Neuronal stem cell (in vitro differentiated cells): ENCODE measurements around the gene SEC31A.
A peak's percentile ranks its signal among the peaks of the same experiment; 100 is the strongest.

Source experiments
- DNase-seq: peaks from one replicate; pipeline ENCODE4 v3.0.0-alpha.2; 2013; ENCODE audit warnings: low spot score
- H2AFZ ChIP-seq: one replicate; pipeline ENCODE4 v1.6.1; 2013; ENCODE audit warnings: mild to moderate bottlenecking, low read length, inconsistent platforms
- H2AK5ac ChIP-seq: 2 replicates; pipeline ENCODE4 v1.6.1; 2013; ENCODE audit warnings: low read depth, mild to moderate bottlenecking, inconsistent platforms, low read length, moderate library complexity, mixed read lengths
- H2BK120ac ChIP-seq: 2 replicates; pipeline ENCODE4 v1.6.1; 2013; ENCODE audit warnings: low read depth, mild to moderate bottlenecking, inconsistent platforms, low read length, moderate library complexity, mixed read lengths
- H2BK12ac ChIP-seq: one replicate; pipeline ENCODE4 v1.6.1; 2013; ENCODE audit warnings: low read length, inconsistent platforms
- H2BK15ac ChIP-seq: 2 replicates; pipeline ENCODE4 v1.6.1; 2013; ENCODE audit warnings: mild to moderate bottlenecking, low read length, inconsistent platforms, mixed read lengths
- H2BK5ac ChIP-seq: one replicate; pipeline ENCODE4 v1.6.1; 2013; ENCODE audit warnings: inconsistent platforms, mild to moderate bottlenecking, low read length, moderate library complexity
- H3K14ac ChIP-seq: one replicate; pipeline ENCODE4 v1.6.1; 2013; ENCODE audit warnings: low read length, inconsistent platforms
- H3K18ac ChIP-seq: 2 replicates; pipeline ENCODE4 v1.6.1; 2013; ENCODE audit warnings: low read length, inconsistent platforms
- H3K23ac ChIP-seq: 2 replicates; pipeline ENCODE4 v1.6.1; 2013; ENCODE audit warnings: low read depth, mild to moderate bottlenecking, mixed read lengths, low read length, inconsistent platforms; ENCODE audit not compliant: poor library complexity
- H3K27ac ChIP-seq: replicated peaks from 3 replicates; pipeline ENCODE4 v1.5.1; 2013; ENCODE audit warnings: low read length, inconsistent platforms
- H3K27me3 ChIP-seq, 3 experiments: 2 replicates each; pipeline ENCODE4 v1.6.1; 2013; ENCODE audit warnings: low read length in 3 of 3, mild to moderate bottlenecking in 2 of 3, inconsistent platforms in 1 of 3, low read depth in 1 of 3, mixed read lengths in 1 of 3, moderate library complexity in 1 of 3; ENCODE audit not compliant: control insufficient read depth in 3 of 3, insufficient read depth in 3 of 3
- H3K36me3 ChIP-seq, 2 donors: replicated peaks in 1 of 2; 2 replicates each; pipeline ENCODE4 v1.6.1; 2013; ENCODE audit warnings: low read length in 2 of 2; ENCODE audit not compliant: control insufficient read depth in 2 of 2, insufficient read depth in 2 of 2
- H3K4ac ChIP-seq: 2 replicates; pipeline ENCODE4 v1.6.1; 2013; ENCODE audit warnings: inconsistent platforms, mild to moderate bottlenecking, low read length, moderate library complexity
- H3K4me1 ChIP-seq, 2 donors: 1 replicate in 1 of 2; 2 replicates in 1 of 2; pipeline ENCODE4 v1.6.1; 2013; ENCODE audit warnings: low read length in 2 of 2, low read depth in 1 of 2; ENCODE audit not compliant: control insufficient read depth in 2 of 2, insufficient read depth in 1 of 2
- H3K4me2 ChIP-seq: one replicate; pipeline ENCODE4 v1.6.1; 2013; ENCODE audit warnings: mild to moderate bottlenecking, low read length, inconsistent platforms; ENCODE audit not compliant: insufficient read depth, poor library complexity, severe bottlenecking
- H3K4me3 ChIP-seq, 2 donors: 2 replicates each; pipeline ENCODE4 v1.5.1; 2013; ENCODE audit warnings: low read length in 2 of 2, mild to moderate bottlenecking in 2 of 2, inconsistent platforms in 1 of 2, moderate library complexity in 1 of 2
- H3K79me1 ChIP-seq: one replicate; pipeline ENCODE4 v1.6.1; 2013; ENCODE audit warnings: low read depth, mild to moderate bottlenecking, inconsistent platforms, low read length, moderate library complexity
- H3K9ac ChIP-seq: one replicate; pipeline ENCODE4 v1.6.1; 2013; ENCODE audit warnings: mild to moderate bottlenecking, low read depth, low read length, inconsistent platforms; ENCODE audit not compliant: poor library complexity
- H3K9me3 ChIP-seq, 2 donors: replicated peaks in 1 of 2; 2 replicates each; pipeline versions ENCODE3 to v1.6.1; 2013; ENCODE audit warnings: low read length in 2 of 2, mild to moderate bottlenecking in 2 of 2, inconsistent platforms in 1 of 2, low read depth in 1 of 2, mixed read lengths in 1 of 2, moderate library complexity in 1 of 2; ENCODE audit not compliant: control insufficient read depth in 2 of 2, insufficient read depth in 1 of 2
- H4K8ac ChIP-seq: one replicate; pipeline ENCODE4 v1.6.1; 2013; ENCODE audit warnings: low read depth, mild to moderate bottlenecking, inconsistent platforms, low read length, moderate library complexity
- H4K91ac ChIP-seq: one replicate; pipeline ENCODE4 v1.6.1; 2013; ENCODE audit warnings: low read length, low read depth, mild to moderate bottlenecking, inconsistent platforms; ENCODE audit not compliant: poor library complexity
- WGBS, 2 donors: extraction: QIAGEN DNeasy Blood & Tissue Kit; methylation state at CpG; one replicate each; pipeline ENCODE4 v1.1.7; 2013; ENCODE audit warnings: missing lambda C conversion rate in 2 of 2, mixed read lengths in 1 of 2; ENCODE audit not compliant: insufficient read length in 2 of 2, insufficient replicate concordance in 1 of 2; ENCODE audit errors: extremely low coverage in 2 of 2; 5-methylcytosine and 5-hydroxymethylcytosine counted together

SEC31A gene

DNA sequence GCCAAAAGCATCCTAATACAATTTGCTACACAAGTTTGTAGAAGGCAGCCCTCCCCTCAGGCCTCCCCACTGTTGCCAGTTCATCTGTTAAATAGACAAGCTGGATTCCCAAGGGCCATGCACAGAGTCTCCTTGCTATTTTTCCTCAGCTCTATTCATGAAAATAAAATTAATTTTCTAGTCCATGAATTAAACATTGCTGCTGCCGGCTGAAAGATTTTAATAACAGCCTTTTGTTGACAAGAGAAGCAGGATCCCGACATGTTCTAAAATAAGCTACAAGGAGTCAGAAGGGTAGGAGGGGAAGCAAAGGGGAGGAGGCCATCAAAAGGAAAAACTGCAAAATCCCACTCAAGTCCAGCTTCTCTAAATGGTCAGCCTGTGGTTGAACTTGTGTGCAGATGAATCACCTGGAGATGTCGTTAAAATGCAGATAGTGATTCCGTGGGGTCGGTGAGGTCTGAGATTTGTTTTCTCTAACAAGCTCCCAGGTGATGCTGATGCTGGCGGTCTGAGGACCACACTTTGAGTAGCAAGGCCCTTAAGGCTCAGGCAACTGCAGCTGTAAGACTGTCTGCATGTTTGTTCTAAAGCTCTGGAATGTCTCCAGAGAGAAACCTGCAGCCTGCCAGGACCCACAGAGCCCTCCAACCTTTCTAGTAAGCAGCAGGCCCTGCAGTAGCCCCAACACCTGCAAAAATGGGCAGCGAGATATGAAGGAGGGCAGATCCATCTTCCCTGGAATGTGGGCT is 101.8 kb downstream of the SEC31A start:
- Histone ChIP-seq H3K36me3 (no peaks in the 10 kb centered on the region), H4K91ac (no peak overlapping the region), H2AK5ac (no peak overlapping the region), H2BK15ac (no peak overlapping the region), H4K8ac (no peak overlapping the region), H2BK5ac (no peak overlapping the region), H3K4me1 (peaks cover 35% of the 10 kb centered on the region in 2 donors), H3K9me3 (peaks cover 0 to 5% of the 10 kb centered on the region in 2 donors), H3K23ac (no peak overlapping the region), H3K4me2 (no peak overlapping the region), H2AFZ (no peak overlapping the region), H3K4me3 (no peak overlapping the region), H3K27me3 (no peaks in the 10 kb centered on the region), H3K9ac (peak overlapping the region; percentile 53), H3K18ac (no peak overlapping the region), H3K27ac (no peak overlapping the region), H3K79me1 (peaks cover 3% of the 10 kb centered on the region), H3K4ac (no peak overlapping the region), H3K14ac (no peak overlapping the region), H2BK12ac (no peak overlapping the region), H2BK120ac (no peak overlapping the region)
- WGBS, 2 donors = no CpG with 5 or more reads among the region's 7 CpGs
- no peak for DNase-seq

DNA sequence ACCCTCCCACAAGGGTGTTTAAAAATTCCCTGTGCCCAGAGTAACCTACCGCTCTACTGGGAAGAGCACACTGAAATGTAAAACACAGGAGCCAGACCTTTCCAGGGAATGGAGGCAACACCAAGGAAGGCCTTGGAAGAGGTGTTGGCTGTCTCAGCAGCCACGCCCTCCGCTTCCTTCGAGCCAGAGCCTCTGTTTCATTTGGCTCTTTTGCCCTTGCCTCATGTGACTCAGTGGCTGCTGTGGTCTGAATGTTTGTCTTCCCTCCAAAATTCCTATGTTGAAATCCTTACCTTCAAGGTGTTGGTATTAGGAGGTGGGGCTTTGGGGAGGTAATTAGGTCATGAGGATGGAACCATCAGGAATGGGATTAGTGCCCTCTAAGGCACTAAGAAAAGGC is 103.6 kb downstream of the SEC31A start:
- Histone ChIP-seq H3K9me3 (peaks cover 0 to 5% of the 10 kb centered on the region in 2 donors), H2BK5ac (no peak overlapping the region), H3K18ac (no peak overlapping the region), H3K23ac (no peak overlapping the region), H4K8ac (no peak overlapping the region), H2BK120ac (no peak overlapping the region), H2AK5ac (no peak overlapping the region), H2BK12ac (no peak overlapping the region), H3K36me3 (no peaks in the 10 kb centered on the region), H3K4ac (no peak overlapping the region), H3K9ac (no peak overlapping the region), H4K91ac (no peak overlapping the region), H3K27ac (no peak overlapping the region), H3K79me1 (peaks cover 3% of the 10 kb centered on the region), H3K4me3 (no peak overlapping the region), H3K4me1 (peaks cover 27 to 31% of the 10 kb centered on the region in 2 donors), H3K27me3 (no peaks in the 10 kb centered on the region), H3K4me2 (no peak overlapping the region), H2AFZ (no peak overlapping the region), H3K14ac (no peak overlapping the region), H2BK15ac (no peak overlapping the region)
- DNase-seq = no peak
- WGBS, 2 donors = no CpG with 5 or more reads among the region's 4 CpGs

DNA sequence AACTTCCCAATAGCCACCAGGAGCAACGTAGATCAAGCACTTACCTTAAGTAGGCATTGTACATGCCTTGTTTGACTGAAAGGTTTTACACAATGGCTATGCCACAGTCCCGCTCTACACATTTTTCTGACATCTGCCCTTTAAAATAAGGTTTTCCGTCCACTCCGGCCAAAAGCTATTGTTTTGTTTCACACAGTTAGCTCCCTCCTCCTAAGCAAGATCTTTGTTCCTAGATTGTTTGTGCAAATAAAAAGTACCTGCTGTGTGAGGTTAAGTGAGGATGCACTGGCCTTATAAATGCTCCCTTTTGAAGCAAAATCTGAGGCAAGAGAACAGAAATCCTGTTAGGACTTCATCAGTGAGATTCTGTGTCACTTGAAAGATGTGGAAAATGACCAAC is 104.1 kb downstream of the SEC31A start:
- Histone ChIP-seq H4K91ac (no peak overlapping the region), H3K36me3 (no peaks in the 10 kb centered on the region), H3K4me3 (no peak overlapping the region), H2BK12ac (no peak overlapping the region), H2BK15ac (no peak overlapping the region), H3K4me2 (no peak overlapping the region), H3K27me3 (no peaks in the 10 kb centered on the region), H2AK5ac (no peak overlapping the region), H3K14ac (no peak overlapping the region), H3K9ac (no peak overlapping the region), H2BK5ac (no peak overlapping the region), H3K4me1 (peaks cover 27 to 33% of the 10 kb centered on the region in 2 donors), H2BK120ac (no peak overlapping the region), H2AFZ (no peak overlapping the region), H3K27ac (no peak overlapping the region), H3K4ac (no peak overlapping the region), H3K18ac (no peak overlapping the region), H4K8ac (no peak overlapping the region), H3K23ac (no peak overlapping the region), H3K9me3 (peaks cover 0 to 5% of the 10 kb centered on the region in 2 donors), H3K79me1 (no peaks in the 10 kb centered on the region)
- DNase-seq = no peak
- WGBS, 2 donors = no CpG with 5 or more reads among the region's 4 CpGs

DNA sequence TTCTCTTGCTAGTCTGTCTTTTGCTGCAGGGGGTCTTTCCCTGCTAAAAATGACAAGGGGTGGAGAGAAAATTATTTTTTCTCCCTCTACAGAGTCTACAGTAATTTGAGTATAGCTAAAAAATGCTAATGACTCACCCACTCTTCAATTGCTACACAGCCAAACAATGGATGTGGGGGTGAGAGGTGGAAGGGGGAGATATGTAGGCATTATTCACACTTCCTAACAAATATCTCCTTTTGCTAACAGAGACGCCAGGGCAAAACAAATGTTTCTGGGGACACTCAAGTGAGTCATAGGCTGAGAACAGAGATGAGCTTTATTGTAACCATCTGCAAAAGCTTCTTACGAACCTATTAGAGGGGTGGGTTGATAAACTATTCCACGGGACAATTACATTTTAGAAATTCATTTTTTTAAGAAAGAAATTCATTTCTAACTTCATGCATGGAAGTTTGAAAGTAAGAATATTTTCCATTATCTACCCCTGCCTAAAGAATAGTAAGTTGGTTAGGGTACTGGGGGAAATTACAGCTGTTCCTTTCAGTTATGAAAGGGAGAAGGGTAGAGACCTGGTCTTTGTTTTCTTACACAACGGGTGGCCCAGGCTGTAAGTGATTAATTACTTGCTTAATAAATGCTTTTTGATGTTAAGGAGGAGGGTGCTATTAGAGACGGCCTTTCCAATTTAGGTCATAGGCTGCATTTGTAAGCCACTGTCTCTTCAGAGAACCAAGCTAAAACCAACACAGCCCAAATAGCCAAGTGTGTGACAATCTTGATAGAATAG is 105.1 kb downstream of the SEC31A start:
- Histone ChIP-seq H3K4me3 (no peak overlapping the region), H3K9me3 (peaks cover 0 to 5% of the 10 kb centered on the region in 2 donors), H2BK12ac (no peak overlapping the region), H2BK5ac (no peak overlapping the region), H2AFZ (no peak overlapping the region), H3K27ac (no peak overlapping the region), H3K4me1 (peaks cover 27 to 34% of the 10 kb centered on the region in 2 donors), H3K9ac (no peak overlapping the region), H3K23ac (no peak overlapping the region), H4K91ac (no peak overlapping the region), H2BK120ac (no peak overlapping the region), H3K18ac (no peak overlapping the region), H3K4ac (no peak overlapping the region), H3K79me1 (peaks cover 1% of the 10 kb centered on the region), H2AK5ac (no peak overlapping the region), H4K8ac (no peak overlapping the region), H3K4me2 (no peak overlapping the region), H3K36me3 (no peaks in the 10 kb centered on the region), H3K27me3 (no peaks in the 10 kb centered on the region), H3K14ac (no peak overlapping the region), H2BK15ac (no peak overlapping the region)
- no CpG with 5 or more reads among the region's 5 CpGs for WGBS, 2 donors
- no peak for DNase-seq
